Measurements from ENCODE around the gene MYL3. TPM values are rescaled to one million over a fixed set of nuclear protein-coding genes. Genes with fewer than 3 reads are reported as not detected.

MYL3 gene
- polyA plus RNA-seq, 1 of the 3 experiments (the other 2 are of a cell fraction): not detected

DNA sequence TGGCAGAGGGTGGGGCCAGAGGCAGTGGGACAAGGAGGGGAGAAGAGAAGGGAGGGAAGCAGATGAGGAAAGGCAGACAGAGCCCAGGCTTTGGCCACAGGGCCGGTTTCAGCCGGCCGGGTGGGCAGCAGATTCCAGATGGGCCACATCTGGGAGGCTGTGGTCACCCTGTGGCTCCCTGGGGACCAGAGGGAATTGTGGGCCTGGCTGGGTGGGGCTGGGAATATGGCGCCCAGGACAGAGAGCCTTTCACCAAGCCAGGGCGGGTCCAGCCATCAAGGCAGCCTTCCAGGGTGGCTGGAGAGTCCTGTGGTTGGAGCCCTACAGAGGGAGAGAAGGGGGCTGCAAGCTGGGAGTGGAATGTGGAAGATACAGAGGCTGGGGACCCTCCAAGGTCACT, 33.1 kb upstream of the MYL3 start (continued):
- TF ChIP-seq CTCF (IDR thresholded peaks at IDR 0.05) (no peak), SMC3 (IDR thresholded peaks at IDR 0.05; ENCODE audit: low read depth, low read length) (no peak), RXRA (IDR thresholded peaks at IDR 0.05; ENCODE audit: borderline replicate concordance, low read depth) (no peak), USF2 (IDR thresholded peaks at IDR 0.05; ENCODE audit: borderline replicate concordance, low read depth, low read length) (no peak), POLR2AphosphoS5 (IDR thresholded peaks at IDR 0.05; ENCODE audit: low read depth, low read length) (no peak), IRF3 (IDR thresholded peaks at IDR 0.05; ENCODE audit: low read depth, low read length) (no peak)
- TF ChIP-seq, protein P1, sequence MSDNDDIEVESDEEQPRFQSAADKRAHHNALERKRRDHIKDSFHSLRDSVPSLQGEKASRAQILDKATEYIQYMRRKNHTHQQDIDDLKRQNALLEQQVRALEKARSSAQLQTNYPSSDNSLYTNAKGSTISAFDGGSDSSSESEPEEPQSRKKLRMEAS (IDR thresholded peaks at IDR 0.05; ENCODE audit: low read depth): no peak

DNA sequence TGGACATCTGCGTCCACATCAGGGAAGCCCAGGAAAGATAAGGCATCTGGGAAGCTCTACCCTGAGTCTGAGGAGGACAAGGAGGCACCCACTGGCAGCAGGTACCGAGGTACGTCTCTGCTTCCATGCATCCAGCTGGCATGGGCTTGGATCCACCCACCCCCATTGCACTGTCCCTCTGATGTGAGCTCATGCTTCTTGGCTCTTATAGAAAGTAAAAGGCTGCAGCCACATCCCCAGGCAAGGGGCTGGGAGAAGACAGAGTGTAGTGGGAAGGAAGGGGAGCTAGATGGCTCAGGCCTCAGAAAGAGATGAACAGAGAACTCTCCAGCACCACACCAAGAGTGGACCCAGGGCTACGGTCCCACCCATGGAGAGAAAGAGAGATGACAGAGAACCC, 32.5 kb upstream of the MYL3 start:
- H4K20me1 ChIP-seq (ENCODE audit: insufficient read depth): no peaks in the 10 kb centered on the region
- H3K9ac ChIP-seq: no peak overlapping the region
- no peak overlapping the region for H3K27ac ChIP-seq (ENCODE audit: low read depth in 2 of 2, low read length in 1 of 2)
- no peak overlapping the region for H3K4me2 ChIP-seq
- H3K4me3 ChIP-seq (ENCODE audit: low read depth in 2 of 2, low read length in 1 of 2): no peak overlapping the region
- H3K9me3 ChIP-seq: no peaks in the 10 kb centered on the region
- no peaks in the 10 kb centered on the region for H3F3A ChIP-seq (replicated peaks; ENCODE audit: insufficient read depth)
- POLR2A ChIA-PET: interaction anchor here (0.7 kb wide), 1 partner anchor 50 kb away, joined by 3 read pairs; no protein-coding TSS in a partner anchor
- CTCF ChIA-PET: interaction anchor here (0.6 to 31.0 kb wide), 24 partner anchors 11 to 411 kb away, joined by 3 to 480 read pairs (median 8); partner anchors contain the start of genes MYL3, PTH1R and TMIE
- no peaks in the 10 kb centered on the region for H3K9me2 ChIP-seq
- WGBS (ENCODE audit: low lambda C conversion rate): 100% methylated on average over 1 of the region's 4 CpGs
- H3K79me2 ChIP-seq (ENCODE audit: insufficient read depth): no peaks in the 10 kb centered on the region
- TF ChIP-seq MEF2A (IDR thresholded peaks at IDR 0.05; ENCODE audit: borderline replicate concordance, low read depth): no peak
- TF ChIP-seq NFIC (IDR thresholded peaks at IDR 0.05; ENCODE audit: borderline replicate concordance): no peak
- TF ChIP-seq PBX3 (IDR thresholded peaks at IDR 0.05): no peak
- no peak for TF ChIP-seq GATA2 (CRISPR knock-in tag; IDR thresholded peaks at IDR 0.05)
- TF ChIP-seq USF2 (IDR thresholded peaks at IDR 0.05; ENCODE audit: borderline replicate concordance, low read depth, low read length): no peak
- TF ChIP-seq CHD2 (IDR thresholded peaks at IDR 0.05; ENCODE audit: low read length, partially characterized antibody): no peak
- TF ChIP-seq FOSL2 (IDR thresholded peaks at IDR 0.05; ENCODE audit: borderline replicate concordance, low read depth): no peak
- no peak for TF ChIP-seq RCOR1 (IDR thresholded peaks at IDR 0.05; ENCODE audit: low read length)
- no peak for TF ChIP-seq USF1 (IDR thresholded peaks at IDR 0.05; ENCODE audit: borderline replicate concordance, low read depth)
- TF ChIP-seq EZH2phosphoT487 (IDR thresholded peaks at IDR 0.05; ENCODE audit: borderline replicate concordance, low read depth): no peak
- TF ChIP-seq RFX5 (IDR thresholded peaks at IDR 0.05; ENCODE audit: low read length): no peak
- TF ChIP-seq, protein P1 (IDR thresholded peaks at IDR 0.05; ENCODE audit: low read depth): no peak
- TF ChIP-seq YY1 (IDR thresholded peaks at IDR 0.05; ENCODE audit: low read depth): no peak
- no peaks in the 10 kb centered on the region for H3K27me3 ChIP-seq (ENCODE audit: insufficient read depth)
- no peak for DNase-seq
- H3K4me1 ChIP-seq (ENCODE audit: control insufficient read depth in 1 of 2, insufficient read depth in 2 of 2, low read depth in 1 of 2, low read length in 1 of 2): peaks cover 0 to 38% of the 10 kb centered on the region in 2 experiments; a peak in 1 of 4 replicates
- no peaks in the 10 kb centered on the region for H3K36me3 ChIP-seq (replicated peaks in 1 of 2; ENCODE audit: control insufficient read depth in 1 of 2, insufficient read depth in 2 of 2, low read length in 1 of 2)
- H2AFZ ChIP-seq (ENCODE audit: low read depth): no peak overlapping the region

Measured in SK-N-SH (cell line).